Skeletal muscle tissue (tissue), 4 donors: ENCODE data around the gene CALML3. TPM values are rescaled to one million over a fixed set of nuclear protein-coding genes. Genes with fewer than 3 reads are reported as not detected.

Experiments
- H3K27ac ChIP-seq: one replicate; pipeline ENCODE4 v1.7.0; 2013; ENCODE audit warnings: mild to moderate bottlenecking, low read depth, low read length, inconsistent platforms
- H3K27me3 ChIP-seq, 3 donors: one replicate each; pipeline ENCODE4 v1.7.0; 2013; ENCODE audit warnings: low read length in 3 of 3; ENCODE audit not compliant: control insufficient read depth in 3 of 3, insufficient read depth in 3 of 3
- H3K36me3 ChIP-seq, 3 donors: one replicate each; pipeline ENCODE4 v1.7.0; 2013; ENCODE audit warnings: low read length in 3 of 3; ENCODE audit not compliant: control insufficient read depth in 3 of 3, insufficient read depth in 3 of 3
- H3K4me1 ChIP-seq, 3 donors: one replicate each; pipeline ENCODE4 v1.7.0; 2013; ENCODE audit warnings: low read length in 3 of 3, mild to moderate bottlenecking in 3 of 3; ENCODE audit not compliant: control insufficient read depth in 3 of 3, insufficient read depth in 3 of 3
- H3K4me3 ChIP-seq, 3 donors: one replicate each; pipeline ENCODE4 v1.7.0; 2013; ENCODE audit warnings: low read length in 3 of 3
- H3K9ac ChIP-seq, 3 donors: one replicate each; pipeline ENCODE4 v1.7.0; 2013; ENCODE audit warnings: low read length in 3 of 3, mild to moderate bottlenecking in 3 of 3, moderate library complexity in 2 of 3, low read depth in 1 of 3
- H3K9me3 ChIP-seq, 3 donors: one replicate each; pipeline ENCODE4 v1.7.0; 2013; ENCODE audit warnings: low read length in 3 of 3; ENCODE audit not compliant: control insufficient read depth in 3 of 3
- total RNA-seq: library from RNA; depleted of rRNA; stranded (reverse); fragments of >200 nt; gene quantifications from one replicate; pipeline ENCODE4 v1.2.3, GENCODE V29; 2014
- donor health status: Osteomylitis.

The CALML3 gene
- total RNA-seq, 1 donor from 2014 or later = not detected

GRCh38 chr10:5491477-5491876, 33.3 kb upstream of the CALML3 start:
- H3K36me3 ChIP-seq = no peaks in the 10 kb centered on the region

GRCh38 chr10:5492322-5492855, 32.4 kb upstream of the CALML3 start:
- Histone ChIP-seq H3K9me3 (peaks cover 0 to 4% (median 0%) of the 10 kb centered on the region in 3 donors), H3K4me3 (no peak overlapping the region), H3K27ac (no peak overlapping the region), H3K9ac (no peak overlapping the region), H3K4me1 (no peaks in the 10 kb centered on the region), H3K27me3 (no peaks in the 10 kb centered on the region), H3K36me3 (no peaks in the 10 kb centered on the region)

More at GRCh38 chr10:5491477-5491876, 33.3 kb upstream of the CALML3 start:
- Histone ChIP-seq H3K4me3 (no peak overlapping the region), H3K9ac (no peak overlapping the region), H3K9me3 (peaks cover 0 to 4% (median 0%) of the 10 kb centered on the region in 3 donors), H3K27ac (no peak overlapping the region), H3K27me3 (no peaks in the 10 kb centered on the region), H3K4me1 (no peaks in the 10 kb centered on the region)

DNA sequence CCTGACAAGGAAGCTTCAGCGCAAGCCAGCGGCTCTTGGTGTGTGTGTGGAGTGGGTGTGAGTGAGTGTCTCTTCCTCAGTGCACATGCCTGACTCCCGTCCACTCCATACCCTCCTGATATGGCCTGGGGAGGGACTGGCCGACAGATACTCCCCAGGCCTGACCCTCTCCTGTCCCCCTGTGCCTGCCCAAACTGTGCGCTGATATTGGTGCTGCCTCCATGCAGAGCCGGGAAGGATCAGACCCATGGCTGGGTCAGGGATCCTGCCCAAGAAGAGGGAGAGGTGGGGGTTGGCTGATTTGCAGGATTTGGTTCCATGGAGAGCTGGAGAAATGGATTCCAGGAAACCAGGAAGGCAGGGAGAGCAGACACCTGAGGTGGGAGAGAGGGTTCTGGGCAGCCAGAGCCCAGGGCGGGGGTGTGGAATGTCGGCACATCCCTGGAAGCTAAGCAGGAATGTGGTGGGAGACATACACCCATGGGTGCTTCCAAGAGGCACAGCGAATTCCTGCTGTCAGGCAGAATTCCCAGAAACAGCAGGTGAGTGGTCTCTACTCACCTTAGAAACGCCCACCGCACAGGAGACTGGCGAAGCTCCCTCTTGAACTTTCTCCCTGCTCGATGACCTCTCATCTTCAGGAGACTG, 31.7 kb upstream of the CALML3 start:
- Histone ChIP-seq H3K4me3 (no peak overlapping the region), H3K9ac (no peak overlapping the region), H3K9me3 (peaks cover 0 to 4% (median 0%) of the 10 kb centered on the region in 3 donors), H3K36me3 (no peaks in the 10 kb centered on the region), H3K27ac (no peak overlapping the region), H3K4me1 (no peaks in the 10 kb centered on the region), H3K27me3 (no peaks in the 10 kb centered on the region)

DNA sequence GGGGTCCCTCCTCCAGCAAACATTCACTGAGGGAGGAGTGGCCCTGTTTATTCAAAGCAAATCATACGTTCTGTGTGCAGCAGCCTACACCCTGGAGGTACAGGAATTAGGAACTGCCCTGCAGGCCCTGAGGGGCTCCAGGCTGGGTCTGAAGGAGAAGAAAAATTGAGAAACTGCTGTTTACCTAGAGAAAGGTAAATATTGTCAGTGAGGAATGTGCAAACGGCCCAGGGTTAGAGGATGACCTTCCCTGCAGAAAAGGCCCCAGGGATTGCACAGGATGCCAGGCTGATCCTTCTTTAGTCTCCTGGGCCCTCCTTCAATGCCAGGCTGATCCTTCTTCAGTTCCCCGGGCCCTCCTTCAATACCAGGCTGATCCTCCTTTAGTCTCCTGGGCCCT, 31.1 kb upstream of the CALML3 start:
- Histone ChIP-seq H3K36me3 (no peaks in the 10 kb centered on the region), H3K27me3 (no peaks in the 10 kb centered on the region), H3K9me3 (peaks cover 0 to 4% (median 0%) of the 10 kb centered on the region in 3 donors), H3K27ac (no peak overlapping the region), H3K4me3 (no peak overlapping the region), H3K9ac (no peak overlapping the region), H3K4me1 (no peaks in the 10 kb centered on the region)

DNA sequence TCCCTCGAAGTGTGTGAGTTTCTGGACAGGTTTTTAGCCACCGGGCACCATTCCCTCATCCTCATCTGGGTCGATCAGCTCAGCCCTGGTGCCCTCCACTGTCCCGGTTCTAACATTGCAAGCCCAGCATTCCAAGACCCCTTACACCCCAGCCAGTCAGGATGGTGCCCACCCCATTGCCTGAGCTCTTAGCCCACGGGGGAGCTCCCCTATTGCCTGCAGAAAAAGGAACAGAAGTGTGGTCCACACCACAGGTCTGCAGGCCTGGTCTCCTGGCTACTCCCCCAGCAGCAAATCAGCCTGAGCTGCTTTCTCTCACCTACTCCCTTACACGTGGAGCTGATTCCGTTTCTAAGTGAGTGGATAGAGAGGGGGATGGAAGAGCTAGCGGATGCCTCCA, 30.1 kb upstream of the CALML3 start:
- H3K4me1 ChIP-seq = no peaks in the 10 kb centered on the region
- H3K9me3 ChIP-seq = peaks cover 0 to 5% (median 0%) of the 10 kb centered on the region in 3 donors
- H3K27ac ChIP-seq = no peak overlapping the region
- H3K9ac ChIP-seq = no peak overlapping the region
- H3K27me3 ChIP-seq = peaks cover 0 to 2% (median 0%) of the 10 kb centered on the region in 3 donors
- H3K4me3 ChIP-seq = no peak overlapping the region
- H3K36me3 ChIP-seq = no peaks in the 10 kb centered on the region

DNA sequence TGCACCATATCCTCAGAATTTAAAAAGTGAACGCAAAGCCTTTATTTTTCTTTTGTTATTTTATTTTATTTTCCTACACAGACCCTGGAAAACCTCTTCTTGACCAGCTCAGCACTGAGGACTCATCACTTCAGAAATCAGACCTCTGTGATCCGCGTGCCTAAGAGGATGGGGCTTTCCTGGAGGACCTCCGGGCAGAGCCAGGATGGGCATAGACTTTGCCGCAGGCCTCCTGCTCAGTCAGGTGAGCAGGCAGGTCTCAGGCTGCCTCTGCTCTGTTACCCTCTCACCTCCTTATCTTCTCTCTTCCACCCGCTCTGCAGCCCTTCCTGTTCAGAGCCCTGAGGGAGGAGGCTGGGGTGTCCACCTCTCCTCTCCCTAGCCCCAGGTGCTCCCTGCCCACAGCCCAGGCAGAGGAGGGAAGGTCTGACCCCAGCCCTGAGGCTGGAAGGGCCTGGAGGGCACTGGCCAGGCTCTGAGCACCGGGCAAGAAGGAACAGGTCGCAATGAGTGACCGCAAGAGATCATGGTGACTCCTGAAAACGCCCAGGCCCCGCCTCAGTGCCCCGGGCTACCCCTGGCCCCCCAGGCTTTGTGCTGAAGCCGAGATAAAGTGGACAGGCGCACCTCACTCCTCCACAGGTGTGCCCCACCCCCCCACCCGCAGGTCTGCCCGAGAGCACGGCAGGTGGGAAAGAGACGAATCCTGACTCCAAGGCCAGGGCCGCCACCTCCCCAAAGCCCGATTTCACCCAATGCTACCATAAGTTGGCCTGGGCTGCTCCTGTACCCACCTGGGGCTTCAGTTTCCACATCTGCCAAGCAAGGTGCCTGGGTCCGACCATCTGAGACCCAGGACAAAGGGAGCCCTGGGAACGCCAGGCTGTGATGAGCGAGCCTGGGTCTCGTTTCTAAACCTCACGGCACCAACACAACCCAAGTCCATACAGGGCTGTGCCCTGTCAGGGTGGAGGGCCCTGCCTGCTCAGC, 28.2 kb upstream of the CALML3 start:
- Histone ChIP-seq H3K4me3 (no peak overlapping the region), H3K9ac (no peak overlapping the region), H3K9me3 (peaks cover 0 to 5% (median 0%) of the 10 kb centered on the region in 3 donors), H3K27ac (no peak overlapping the region), H3K36me3 (no peaks in the 10 kb centered on the region), H3K27me3 (peaks cover 0 to 2% (median 0%) of the 10 kb centered on the region in 3 donors), H3K4me1 (no peaks in the 10 kb centered on the region)

- Histone ChIP-seq H3K4me3 (no peak overlapping the region), H3K27ac (no peak overlapping the region), H3K9me3 (peaks cover 0 to 5% (median 0%) of the 10 kb centered on the region in 3 donors), H3K9ac (no peak overlapping the region), H3K4me1 (no peaks in the 10 kb centered on the region), H3K27me3 (peaks cover 0 to 2% (median 0%) of the 10 kb centered on the region in 3 donors), H3K36me3 (no peaks in the 10 kb centered on the region)
Observed at GRCh38 chr10:5497289-5497688, 27.5 kb upstream of the CALML3 start.

DNA sequence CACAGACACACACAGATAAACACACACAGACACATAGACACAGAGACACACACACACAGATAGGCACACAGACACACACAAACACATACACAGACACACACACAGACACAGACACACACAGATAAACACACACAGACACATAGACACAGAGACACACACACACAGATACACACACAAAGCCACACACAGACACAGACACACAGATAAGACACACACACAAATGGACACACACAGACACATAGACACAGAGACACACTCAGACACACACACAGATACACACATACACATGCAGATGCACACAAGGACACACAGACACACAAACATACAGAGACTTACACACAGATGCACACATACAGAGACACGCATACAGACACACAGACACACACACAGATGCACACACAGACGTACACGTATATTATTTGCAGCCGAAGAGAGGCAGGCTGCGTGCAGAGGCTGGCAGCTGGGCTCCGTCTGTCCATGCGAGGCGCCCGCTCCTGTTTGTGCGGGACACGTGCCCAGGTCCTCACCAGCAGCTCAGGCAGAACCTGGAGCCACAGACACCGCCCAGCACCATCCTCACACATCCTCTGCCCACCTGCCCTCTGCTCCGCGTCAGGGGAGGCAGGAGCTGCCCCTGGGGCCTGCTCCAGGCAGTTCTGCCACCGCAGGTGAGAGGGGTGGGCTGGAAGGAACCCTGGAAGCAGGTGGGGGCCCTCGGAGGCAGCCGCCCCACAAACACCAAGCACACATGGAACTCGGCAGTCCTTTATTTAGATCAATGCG, 26.6 kb upstream of the CALML3 start:
- H3K4me1 ChIP-seq = peaks cover 0 to under 1% (median 0%) of the 10 kb centered on the region in 3 donors
- H3K4me3 ChIP-seq = no peak overlapping the region
- no peak overlapping the region for H3K9ac ChIP-seq
- H3K27ac ChIP-seq = no peak overlapping the region
- peaks cover 0 to 2% (median 0%) of the 10 kb centered on the region in 3 donors for H3K9me3 ChIP-seq
- no peaks in the 10 kb centered on the region for H3K36me3 ChIP-seq
- H3K27me3 ChIP-seq = peaks cover 0 to 2% (median 0%) of the 10 kb centered on the region in 3 donors

DNA sequence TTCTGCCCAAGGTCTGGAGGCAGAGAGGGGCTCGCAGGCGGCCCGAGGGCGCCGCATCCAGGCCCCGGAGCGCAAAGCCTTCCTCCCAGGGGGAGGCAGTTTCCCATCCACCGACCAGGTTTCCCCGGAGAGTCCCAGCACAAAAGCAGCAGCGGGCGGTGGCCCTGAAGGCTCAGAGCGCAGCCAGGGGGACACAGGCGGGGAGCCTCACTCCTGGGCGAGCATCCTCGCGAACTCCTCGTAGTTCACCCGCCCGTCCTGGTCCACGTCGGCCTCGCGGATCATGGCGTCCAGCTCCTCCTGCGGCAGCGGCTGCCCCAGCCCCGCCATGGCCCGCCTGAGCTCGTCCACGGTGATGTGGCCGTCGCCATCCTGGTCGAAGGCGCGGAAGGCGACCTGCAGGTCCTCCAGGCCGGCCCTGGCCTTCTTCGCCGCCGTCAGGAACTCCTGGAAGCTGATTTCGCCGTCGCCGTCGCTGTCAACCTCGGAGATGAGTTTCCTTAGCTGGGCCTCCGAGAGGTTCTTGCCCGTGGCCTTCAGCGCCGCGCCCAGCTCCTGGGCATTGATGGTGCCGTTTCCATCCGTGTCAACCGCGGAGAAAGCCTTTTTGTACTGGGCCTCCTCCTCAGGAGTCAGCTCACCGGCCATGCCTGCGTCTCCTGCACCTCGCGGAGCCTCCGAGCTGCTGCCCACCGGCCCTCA, 25.8 kb upstream of the CALML3 start:
- Histone ChIP-seq H3K4me1 (peaks cover 0 to 4% (median 0%) of the 10 kb centered on the region in 3 donors), H3K27ac (no peak overlapping the region), H3K36me3 (no peaks in the 10 kb centered on the region), H3K9ac (no peak overlapping the region), H3K9me3 (peaks cover 0 to 2% (median 0%) of the 10 kb centered on the region in 3 donors), H3K4me3 (no peak overlapping the region), H3K27me3 (peaks cover 0 to 2% (median 0%) of the 10 kb centered on the region in 3 donors)
